Adrenal gland (tissue), 5 donors: ENCODE data around the gene ZSCAN9.

Experiments used
- CTCF ChIP-seq, 6 experiments: fragments of 450-650 bp in 4 of 6; fragments of 200-600 bp in 2 of 6; sonication (generic) in 1 of 6; IDR thresholded peaks; 1 replicate in 5 of 6; 2 replicates in 1 of 6; pipeline versions ENCODE4 v1.5.1 to v1.8.0; 2016 to 2021; ENCODE audit warnings: antibody characterized with exemption in 6 of 6, mild to moderate bottlenecking in 2 of 6, moderate library complexity in 1 of 6
- POLR2A ChIP-seq, 2 donors: fragments of 450-650 bp; IDR thresholded peaks; one replicate each; pipeline ENCODE4 v1.6.1; 2017; ENCODE audit warnings: antibody characterized with exemption in 2 of 2, mild to moderate bottlenecking in 2 of 2, moderate library complexity in 1 of 2
- donor health status: DM: no; HTN: no; CAD: no.

GRCh38 chr6:28251661-28252008, 26.6 kb downstream of the ZSCAN9 start:
- TF ChIP-seq CTCF (IDR thresholded peaks at IDR 0.05) (no peak), POLR2A (IDR thresholded peaks at IDR 0.05) (no peak)
